Left lung (tissue), 10 donors: Measurements from ENCODE around the gene UGT1A5. TPM values are rescaled to one million over a fixed set of nuclear protein-coding genes. Genes with fewer than 3 reads are reported as not detected.

Experiments
- ATAC-seq: fragments of 200-7000 bp; cut with Tn5 transposase; one replicate; pipeline ENCODE4 v1.9.1; 2020; ENCODE audit warnings: moderate library complexity
- DNase-seq, 4 donors: peaks; one replicate each; pipeline ENCODE4 v3.0.0-alpha.2; 2013 to 2020
- H3K27ac ChIP-seq, 2 donors: fragments of 200-600 bp; sonication (generic) in 1 of 2; one replicate each; pipeline versions ENCODE4 v1.5.0 to v1.8.0; 2020 to 2021
- H3K27me3 ChIP-seq, 2 donors: fragments of 200-600 bp; sonication (generic) in 1 of 2; one replicate each; pipeline versions ENCODE4 v1.5.0 to v1.8.0; 2020 to 2021
- H3K36me3 ChIP-seq, 2 donors: fragments of 200-600 bp; sonication (generic) in 1 of 2; one replicate each; pipeline versions ENCODE4 v1.5.0 to v1.8.0; 2020 to 2021
- H3K4me1 ChIP-seq, 2 donors: fragments of 200-600 bp; one replicate each; pipeline ENCODE4 v1.8.0; 2021
- H3K4me3 ChIP-seq, 2 donors: fragments of 200-600 bp; sonication (generic) in 1 of 2; one replicate each; pipeline versions ENCODE4 v1.5.0 to v1.8.0; 2020 to 2021; ENCODE audit warnings: mild to moderate bottlenecking in 1 of 2
- H3K9me3 ChIP-seq, 2 donors: fragments of 200-600 bp; sonication (generic) in 1 of 2; one replicate each; pipeline versions ENCODE4 v1.5.0 to v1.8.0; 2020 to 2021
- CTCF ChIP-seq, 2 donors: fragments of 200-600 bp; sonication (generic) in 1 of 2; IDR thresholded peaks; one replicate each; pipeline versions ENCODE4 v1.5.0 to v1.8.0; 2021; ENCODE audit warnings: antibody characterized with exemption in 2 of 2
- intact Hi-C, 2 donors: fragments of 100-400 bp; cut with DNase I; formaldehyde crosslinking; loops; one replicate each; pipeline versions ENCODE4 v1.11.2 to v1.14.2; 2022
- polyA plus RNA-seq, 6 donors: library from polyadenylated mRNA; unstranded; fragments of 120-200 nt; gene quantifications; one replicate each; pipeline ENCODE4 v1.2.1, GENCODE V29; 2013; ENCODE audit not compliant: insufficient read length in 6 of 6
- total RNA-seq, 2 donors: library from RNA; stranded (reverse); fragmentation: NEBNext Ultra II Directional; extraction: Animal tissue kit (Norgen Biotek cat#: 25700); gene quantifications; one replicate each; pipeline ENCODE4 v1.2.1, GENCODE V29; 2021
- donor health status: DM: no; HTN: yes; CAD: no.
- donor health status: DM: no; HTN: no; CAD: no.

Gene UGT1A5
- total and polyA plus RNA-seq, 8 donors, result 0.10 TPM; not detected in 7

GRCh38 chr2:233702238-233702637, 10.5 kb upstream of the UGT1A5 start:
- Histone ChIP-seq H3K9me3 (no peaks in the 10 kb centered on the region), H3K36me3 (no peaks in the 10 kb centered on the region), H3K27ac (no peak overlapping the region), H3K4me1 (no peaks in the 10 kb centered on the region), H3K27me3 (no peaks in the 10 kb centered on the region), H3K4me3 (no peak overlapping the region)
- DNase-seq, result no peak
- no peak for TF ChIP-seq CTCF (IDR thresholded peaks at IDR 0.05)
- no peak for ATAC-seq
- intact Hi-C loops, result no loop called here

- no peak for DNase-seq
- peak; percentile 88 for ATAC-seq
These were observed 6.7 kb upstream of the UGT1A5 start for GRCh38 chr2:233705911-233706506.

GRCh38 chr2:233706720-233707119, 6.0 kb upstream of the UGT1A5 start:
- intact Hi-C loops, result no loop called here
- Histone ChIP-seq H3K4me3 (no peak overlapping the region), H3K27ac (no peak overlapping the region), H3K27me3 (no peaks in the 10 kb centered on the region), H3K9me3 (no peaks in the 10 kb centered on the region), H3K4me1 (no peaks in the 10 kb centered on the region), H3K36me3 (no peaks in the 10 kb centered on the region)
- DNase-seq (no peak), ATAC-seq (no peak)
- TF ChIP-seq CTCF (IDR thresholded peaks at IDR 0.05), result no peak

More at GRCh38 chr2:233705911-233706506, 6.7 kb upstream of the UGT1A5 start:
- no peaks in the 10 kb centered on the region for H3K27me3 ChIP-seq
- H3K36me3 ChIP-seq, result no peaks in the 10 kb centered on the region
- H3K27ac ChIP-seq, result no peak overlapping the region
- TF ChIP-seq CTCF (IDR thresholded peaks at IDR 0.05), result no peak
- intact Hi-C loops, result no loop called here
- no peaks in the 10 kb centered on the region for H3K4me1 ChIP-seq
- no peak overlapping the region for H3K4me3 ChIP-seq
- no peaks in the 10 kb centered on the region for H3K9me3 ChIP-seq

- TF ChIP-seq CTCF (IDR thresholded peaks at IDR 0.05), result no peak
These were observed 4.6 kb upstream of the UGT1A5 start for GRCh38 chr2:233707940-233708644.

GRCh38 chr2:233708942-233709341, 3.8 kb upstream of the UGT1A5 start:
- DNase-seq (no peak), ATAC-seq (no peak)
- no peak overlapping the region for H3K27ac ChIP-seq
- no peaks in the 10 kb centered on the region for H3K27me3 ChIP-seq
- no peak overlapping the region for H3K4me3 ChIP-seq
- no peaks in the 10 kb centered on the region for H3K36me3 ChIP-seq
- no peaks in the 10 kb centered on the region for H3K9me3 ChIP-seq
- TF ChIP-seq CTCF (IDR thresholded peaks at IDR 0.05), result no peak
- no peaks in the 10 kb centered on the region for H3K4me1 ChIP-seq
- intact Hi-C loops, result no loop called here

More at GRCh38 chr2:233707940-233708644, 4.6 kb upstream of the UGT1A5 start:
- Histone ChIP-seq H3K4me3 (no peak overlapping the region), H3K9me3 (no peaks in the 10 kb centered on the region), H3K27me3 (no peaks in the 10 kb centered on the region), H3K36me3 (no peaks in the 10 kb centered on the region), H3K27ac (no peak overlapping the region), H3K4me1 (no peaks in the 10 kb centered on the region)
- no peak for DNase-seq
- intact Hi-C loops, result no loop called here
- ATAC-seq, result no peak
